A204.1 (cell line): ENCODE measurements around the gene NHLRC3.
"Not testable (repeated sequence)": the region's sequence is repeated elsewhere in the genome, so short reads cannot be mapped to it uniquely, and the experiment has no call there.

Experiments used
- FAIRE-seq: peaks from 2 replicates; lab custom pipeline; 2012; peaks lifted over from hg19 to GRCh38; lab: Jason Lieb, UNC

Gene NHLRC3, protein sequence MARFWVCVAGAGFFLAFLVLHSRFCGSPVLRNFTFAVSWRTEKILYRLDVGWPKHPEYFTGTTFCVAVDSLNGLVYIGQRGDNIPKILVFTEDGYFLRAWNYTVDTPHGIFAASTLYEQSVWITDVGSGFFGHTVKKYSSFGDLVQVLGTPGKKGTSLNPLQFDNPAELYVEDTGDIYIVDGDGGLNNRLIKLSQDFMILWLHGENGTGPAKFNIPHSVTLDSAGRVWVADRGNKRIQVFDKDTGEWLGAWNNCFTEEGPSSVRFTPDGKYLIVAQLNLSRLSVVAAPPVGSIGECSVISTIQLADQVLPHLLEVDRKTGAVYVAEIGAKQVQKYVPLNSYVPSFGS

DNA sequence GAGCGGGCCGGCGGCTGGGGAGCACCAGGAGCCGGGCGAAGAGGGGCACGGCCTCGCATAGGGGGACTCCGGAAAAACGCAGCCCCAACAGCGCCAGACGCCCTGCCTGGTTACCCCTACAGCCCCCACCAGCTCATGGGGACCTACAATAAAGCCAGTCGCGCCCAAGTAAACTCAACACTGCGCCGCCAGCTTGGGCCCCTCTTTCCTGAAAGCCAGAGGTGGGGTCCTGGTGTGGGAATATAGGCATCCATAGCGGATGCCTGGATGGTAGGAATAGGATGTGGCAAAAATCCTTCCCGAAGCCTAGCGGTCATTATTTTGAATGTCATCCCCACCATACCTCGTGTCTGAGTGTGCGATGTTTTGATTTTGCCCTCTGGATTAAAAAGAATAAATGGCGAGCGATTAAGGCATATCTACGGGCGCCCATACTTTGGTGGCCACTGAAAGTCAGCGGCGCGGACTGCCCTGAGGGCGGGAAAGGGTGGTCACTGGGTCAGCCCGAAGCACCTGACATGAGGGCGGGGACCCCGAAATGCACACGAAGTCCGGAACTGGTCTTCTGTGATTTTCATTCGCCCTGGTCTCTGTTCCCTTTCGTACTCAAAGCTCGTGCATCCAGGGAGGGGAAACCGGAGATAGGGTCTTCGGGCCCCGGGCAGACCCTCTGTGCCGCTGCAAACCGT lies at the start of gene NHLRC3, which contains the start of gene PROSER1:
Gene NHLRC3, plus strand, starts transcription at position 577 of the 689 bp plus-strand sequence. CDS start 184 bp downstream, outside the sequence.
Gene PROSER1, minus strand, starts transcription at position 210 of the 689 bp plus-strand sequence. CDS start 847 bp downstream, outside the sequence.
- FAIRE-seq = peak; percentile 79

DNA sequence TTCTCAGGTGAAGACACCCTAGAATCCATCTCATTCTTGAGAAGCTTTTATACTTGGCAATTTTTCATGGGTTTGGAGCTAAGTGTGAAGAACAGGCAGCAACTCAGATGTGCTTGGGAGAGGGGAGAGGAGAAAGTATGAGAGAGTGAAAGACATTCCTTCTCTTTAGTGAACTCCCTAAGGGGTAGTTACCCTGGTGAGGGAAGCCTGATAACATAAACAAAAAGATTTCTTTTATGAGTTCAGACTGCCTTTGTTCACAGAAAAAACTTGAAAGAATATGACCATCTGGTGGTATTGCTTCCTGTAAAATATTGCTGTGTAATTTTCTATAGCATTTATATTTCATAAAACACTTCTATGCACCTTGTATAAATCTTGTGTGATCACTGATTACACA lies 47.6 kb upstream of the NHLRC3 start, which contains the start of gene STOML3:
Gene STOML3, minus strand, starts transcription at position 139 of the 400 bp plus-strand sequence. Its CDS starts 110 bp downstream, at position 29.
- FAIRE-seq = no peak

DNA sequence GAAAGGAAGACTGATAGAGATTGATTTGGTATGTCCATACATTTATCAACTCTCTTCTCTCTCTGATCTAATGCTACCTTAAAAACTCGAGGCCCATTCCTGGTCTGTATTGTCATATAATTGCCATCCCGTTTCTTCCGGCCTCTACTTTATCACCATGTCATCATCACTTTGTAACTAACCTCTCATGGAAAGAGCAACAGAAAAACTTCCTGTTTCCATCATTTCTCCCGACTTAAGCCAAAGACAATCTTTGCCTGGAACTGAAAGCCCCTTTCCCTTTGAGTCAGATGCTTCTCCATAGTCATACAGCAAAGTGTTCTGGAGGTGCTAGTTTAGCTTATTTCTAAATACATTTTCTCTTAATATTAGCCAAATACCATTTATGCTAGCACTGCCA lies 44.9 kb upstream of the NHLRC3 start:
- FAIRE-seq = no peak

- no peak for FAIRE-seq
Observed at GRCh38 chr13:38998739-38999138, 39.5 kb upstream of the NHLRC3 start.

DNA sequence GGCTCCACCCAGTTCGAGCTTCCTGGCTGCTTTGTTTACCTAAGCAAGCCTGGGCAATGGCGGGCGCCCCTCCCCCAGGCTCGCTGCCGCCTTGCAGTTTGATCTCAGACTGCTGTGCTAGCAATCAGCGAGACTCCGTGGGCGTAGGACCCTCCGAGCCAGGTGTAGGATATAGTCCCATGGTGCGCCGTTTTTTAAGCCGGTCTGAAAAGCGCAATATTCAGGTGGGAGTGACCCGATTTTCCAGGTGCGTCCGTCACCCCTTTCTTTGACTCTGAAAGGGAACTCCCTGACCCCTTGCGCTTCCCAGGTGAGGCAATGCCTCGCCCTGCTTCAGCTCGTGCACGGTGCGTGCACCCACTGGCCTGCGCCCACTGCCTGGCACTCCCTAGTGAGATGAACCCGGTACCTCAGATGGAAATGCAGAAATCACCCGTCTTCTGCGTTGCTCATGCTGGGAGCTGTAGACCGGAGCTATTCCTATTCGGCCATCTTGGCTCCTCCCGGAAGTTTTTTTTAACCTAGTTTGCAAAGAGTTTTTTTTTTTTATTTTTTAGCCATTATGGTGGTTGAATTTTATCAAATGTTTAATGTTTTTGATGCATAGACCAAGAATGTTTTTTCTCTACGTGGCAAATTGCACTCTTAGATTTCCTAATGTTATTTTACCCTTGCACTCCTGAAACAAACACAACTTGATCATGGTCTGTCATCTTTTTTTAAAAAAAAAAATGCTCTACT lies 31.7 kb upstream of the NHLRC3 start:
- not testable (repeated sequence) for FAIRE-seq

DNA sequence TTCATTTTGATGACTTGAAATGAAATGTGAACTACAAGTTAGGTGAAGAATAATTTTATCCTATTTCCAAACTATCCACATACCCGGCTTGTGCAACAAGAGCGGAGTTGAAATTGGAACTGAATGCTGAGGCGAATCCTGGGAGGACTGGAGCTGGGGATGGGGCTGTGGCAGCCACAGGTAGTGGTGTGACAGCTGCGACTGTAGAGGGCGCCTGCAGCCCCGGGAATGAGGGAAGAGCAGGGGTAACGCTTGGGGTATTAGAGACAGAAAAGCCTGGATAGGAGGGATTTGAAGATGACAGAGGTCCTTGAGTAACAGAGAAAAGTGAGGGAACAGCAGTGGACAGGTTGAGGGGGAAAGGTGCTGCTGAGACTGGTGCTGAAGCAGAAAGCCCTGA lies 25.6 kb upstream of the NHLRC3 start:
- no peak for FAIRE-seq

DNA sequence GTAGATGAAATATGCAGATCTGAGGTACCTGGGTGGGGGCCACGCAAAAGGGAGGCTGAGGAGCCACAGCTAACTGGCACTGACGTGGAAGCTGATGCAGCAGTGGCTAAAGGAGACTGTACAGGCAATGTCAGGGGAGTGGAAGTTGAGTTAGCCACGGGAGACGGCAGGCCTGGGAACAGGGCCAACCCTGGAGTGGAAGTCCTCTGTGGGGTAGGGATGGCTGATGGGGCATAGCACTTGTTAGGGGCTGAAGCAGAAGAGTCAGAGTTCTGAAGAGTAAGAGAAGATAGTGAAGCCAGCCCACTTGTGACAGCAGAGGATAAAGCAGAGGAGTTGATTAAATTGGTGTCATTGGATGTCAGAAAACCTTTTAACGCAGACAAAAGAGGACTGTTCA lies 24.8 kb upstream of the NHLRC3 start:
- FAIRE-seq = no peak

GRCh38 chr13:39016087-39016486 lies 22.2 kb upstream of the NHLRC3 start:
- no peak for FAIRE-seq

- FAIRE-seq = peak; percentile 92
Observed at GRCh38 chr13:39016787-39017186, 21.5 kb upstream of the NHLRC3 start.

DNA sequence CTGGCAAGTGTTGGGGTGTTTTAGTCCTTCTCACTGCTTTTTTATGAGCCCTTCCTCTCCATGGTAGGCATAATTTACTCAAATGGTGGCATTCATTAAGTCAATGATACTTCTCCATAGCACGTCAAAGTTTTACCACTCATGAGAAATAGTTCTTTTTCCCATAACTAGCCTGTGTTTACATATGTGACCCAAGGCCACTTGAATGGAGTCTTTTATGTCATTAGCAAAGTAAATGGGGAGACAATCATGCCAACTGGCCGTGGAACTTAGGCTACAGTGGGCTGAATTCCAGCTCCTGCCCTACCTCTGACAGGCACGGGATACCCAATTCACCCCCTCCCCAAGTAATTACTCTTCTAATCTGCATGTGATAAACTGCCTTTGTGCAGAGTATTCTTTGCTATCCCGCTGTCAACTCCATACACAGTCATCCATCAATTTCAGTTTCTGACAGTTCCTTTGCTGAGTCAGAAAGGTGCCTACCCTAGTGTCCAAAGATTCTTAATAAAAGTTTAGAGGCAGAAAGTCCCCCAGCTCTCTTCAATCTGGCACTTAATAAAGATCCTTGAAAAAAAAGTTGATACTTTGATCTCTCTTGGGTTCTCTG lies 17.3 kb upstream of the NHLRC3 start:
- no peak for FAIRE-seq

DNA sequence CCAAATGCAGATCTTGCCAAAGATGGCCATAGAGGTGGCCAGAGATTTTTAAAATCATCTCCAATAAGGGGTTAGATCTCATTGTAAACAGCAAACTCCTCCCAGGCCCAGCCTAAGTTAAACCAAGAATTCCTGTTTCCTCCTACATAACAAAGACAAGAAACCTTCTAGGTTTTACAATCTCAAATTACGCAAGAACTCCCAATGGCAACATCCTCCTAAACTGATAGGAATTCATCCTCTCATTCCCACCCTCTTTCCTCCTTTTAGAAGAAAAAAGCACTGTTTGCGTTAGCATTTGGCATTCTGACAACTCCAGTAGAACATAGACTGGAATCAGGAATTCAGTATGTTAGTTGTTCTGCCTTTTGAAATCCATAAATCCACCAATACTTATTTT lies 14.9 kb upstream of the NHLRC3 start:
- no peak for FAIRE-seq

DNA sequence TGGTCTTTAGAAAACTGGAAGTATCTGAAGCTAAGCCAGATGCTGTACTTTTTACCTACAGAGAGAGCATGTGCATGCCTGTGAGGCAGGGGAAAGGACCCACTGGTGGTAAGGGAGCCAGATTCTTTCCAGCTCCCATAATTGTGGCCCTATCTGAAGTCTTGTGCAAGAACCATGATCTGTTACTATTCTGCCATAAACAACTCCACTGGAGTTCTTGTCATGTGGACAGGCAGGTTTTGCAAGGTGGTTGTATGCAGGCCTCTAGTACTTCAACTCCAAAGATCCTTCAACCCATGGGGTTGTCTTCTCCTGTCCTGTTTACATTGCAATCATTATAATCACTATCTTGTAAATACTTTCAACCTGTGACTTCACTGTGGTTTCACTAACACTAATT lies 14.5 kb upstream of the NHLRC3 start:
- no peak for FAIRE-seq

GRCh38 chr13:39025433-39025839 lies 12.8 kb upstream of the NHLRC3 start:
- no peak for FAIRE-seq

- no peak for FAIRE-seq
Observed at GRCh38 chr13:39032150-39032549, 6.1 kb upstream of the NHLRC3 start.

- FAIRE-seq = no peak
Observed at GRCh38 chr13:39034085-39034484, 4.2 kb upstream of the NHLRC3 start.

- no peak for FAIRE-seq
Observed at GRCh38 chr13:39035204-39035603, 3.1 kb upstream of the NHLRC3 start.

GRCh38 chr13:39035799-39036198 lies 2.5 kb upstream of the NHLRC3 start:
- FAIRE-seq = no peak

GRCh38 chr13:39036212-39036611 lies 2.0 kb upstream of the NHLRC3 start:
- peak; percentile 25 for FAIRE-seq

DNA sequence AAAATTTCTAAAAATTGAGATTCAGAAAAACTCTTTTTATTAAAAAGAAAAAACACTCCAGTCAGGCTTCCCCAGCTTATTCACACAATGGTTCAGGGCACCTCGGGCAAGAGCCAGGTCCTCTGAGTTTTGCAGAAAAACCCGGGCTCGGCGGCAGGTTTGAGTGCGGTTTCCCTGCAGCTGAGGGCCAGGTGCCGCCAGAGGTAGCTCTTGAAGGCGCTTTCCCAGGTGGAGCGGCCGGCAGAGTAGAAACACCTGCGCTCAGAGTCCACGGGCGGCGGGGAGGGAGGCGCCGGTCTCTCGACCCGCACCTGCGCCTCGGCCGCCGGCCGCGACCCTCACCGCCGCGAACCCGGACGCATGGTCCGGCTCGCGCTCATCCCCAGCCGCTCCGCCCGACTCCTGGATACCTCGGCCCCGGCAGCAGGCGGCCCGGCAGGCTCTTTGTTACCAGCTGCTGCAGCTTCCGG lies 811 bp upstream of the NHLRC3 start:
- no peak for FAIRE-seq

DNA sequence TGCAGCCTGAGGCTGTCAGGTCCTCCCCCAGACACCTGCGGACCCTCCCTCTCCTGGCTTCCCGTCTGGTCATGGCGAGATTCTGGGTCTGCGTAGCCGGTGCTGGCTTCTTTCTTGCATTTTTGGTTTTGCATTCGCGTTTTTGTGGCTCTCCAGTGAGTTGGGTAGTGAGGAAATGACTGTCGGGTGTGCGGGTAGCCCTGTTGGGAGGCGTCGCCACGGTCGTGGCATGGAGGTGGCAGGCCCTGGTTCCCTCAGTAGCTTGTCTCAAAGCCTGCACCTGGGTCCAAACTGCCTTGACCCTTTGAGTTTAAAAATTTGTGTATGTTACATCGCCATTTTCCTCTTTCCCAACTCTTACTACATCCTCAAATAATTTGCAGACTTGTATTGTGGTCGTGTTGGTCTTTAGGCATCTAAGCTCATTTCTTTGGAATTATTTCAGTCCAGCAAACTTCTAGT lies 344 bp downstream of the NHLRC3 start:
- FAIRE-seq = no peak

GRCh38 chr13:39039041-39039440 lies 785 bp downstream of the NHLRC3 start:
- FAIRE-seq = no peak

DNA sequence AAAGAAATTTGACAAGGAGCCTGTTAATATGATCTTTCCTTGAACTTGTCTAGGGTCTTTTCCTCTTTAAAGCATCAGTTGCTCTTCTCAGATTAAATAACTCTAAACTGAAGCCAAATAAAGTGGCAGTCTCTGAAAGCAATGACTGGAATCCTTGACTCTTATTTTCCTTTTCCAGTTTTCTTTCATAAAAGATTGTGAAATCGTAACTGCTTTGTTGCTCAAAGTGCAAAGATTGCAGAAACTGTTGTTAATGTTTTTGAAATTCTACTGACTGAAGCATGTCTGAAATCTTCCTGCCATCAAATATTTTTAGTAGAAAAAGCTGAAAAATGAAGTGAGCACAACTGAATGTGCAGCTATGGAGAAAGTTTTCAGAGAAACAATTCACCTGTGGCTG lies 1.9 kb downstream of the NHLRC3 start:
- FAIRE-seq = no peak
